Measurements from ENCODE around the gene MARK1. TPM values are rescaled to one million over a fixed set of nuclear protein-coding genes. Genes with fewer than 3 reads are reported as not detected.

MARK1 gene
- total RNA-seq, 1 donor from 2014 or later, result 5.7 TPM

- Mint-ChIP-seq H3K9me3 (peaks cover 11% of the 10 kb centered on the region), H3K27me3 (no peaks in the 10 kb centered on the region), H3K4me1 (no peaks in the 10 kb centered on the region), H3K27ac (no peak overlapping the region), H3K4me3 (no peak overlapping the region), H3K36me3 (ENCODE audit: low read depth) (peaks cover 3% of the 10 kb centered on the region)
- no peak for DNase-seq
- ATAC-seq (ENCODE audit: low read depth), result no peak
- no peak for TF ChIP-seq CTCF (IDR thresholded peaks at IDR 0.05)
- ChIA-PET POLR2A (no interaction called here), CTCF (no interaction called here)
- intact Hi-C loops (cut with micrococcal nuclease), result no loop called here
Observed at GRCh38 chr1:220573836-220574235, 45.9 kb downstream of the MARK1 start.

- Mint-ChIP-seq H3K4me3 (no peak overlapping the region), H3K27ac (no peak overlapping the region), H3K27me3 (no peaks in the 10 kb centered on the region), H3K4me1 (no peaks in the 10 kb centered on the region), H3K36me3 (ENCODE audit: low read depth) (peaks cover 3% of the 10 kb centered on the region), H3K9me3 (peaks cover 11% of the 10 kb centered on the region)
- ChIA-PET CTCF (no interaction called here), POLR2A (no interaction called here)
- no peak for TF ChIP-seq CTCF (IDR thresholded peaks at IDR 0.05)
- no peak for DNase-seq
- intact Hi-C loops (cut with micrococcal nuclease), result no loop called here
- no peak for ATAC-seq (ENCODE audit: low read depth)
Observed at GRCh38 chr1:220575718-220576497, 48.0 kb downstream of the MARK1 start.

- Mint-ChIP-seq H3K27ac (no peak overlapping the region), H3K4me1 (no peaks in the 10 kb centered on the region), H3K36me3 (ENCODE audit: low read depth) (peaks cover 3% of the 10 kb centered on the region), H3K4me3 (no peak overlapping the region), H3K9me3 (peaks cover 10% of the 10 kb centered on the region), H3K27me3 (no peaks in the 10 kb centered on the region)
- intact Hi-C loops (cut with micrococcal nuclease), result no loop called here
- DNase-seq (no peak), ATAC-seq (ENCODE audit: low read depth) (no peak)
- POLR2A ChIA-PET, result no interaction called here
- CTCF ChIA-PET, result no interaction called here
- TF ChIP-seq CTCF (IDR thresholded peaks at IDR 0.05), result no peak
Observed at GRCh38 chr1:220577926-220578325, 50.0 kb downstream of the MARK1 start.

GRCh38 chr1:220579317-220579716 lies 51.4 kb downstream of the MARK1 start:
- CTCF ChIA-PET, result no interaction called here
- no peak for TF ChIP-seq CTCF (IDR thresholded peaks at IDR 0.05)
- H3K27me3 Mint-ChIP-seq, result no peaks in the 10 kb centered on the region
- H3K4me3 Mint-ChIP-seq, result no peak overlapping the region
- intact Hi-C loops (cut with micrococcal nuclease), result no loop called here
- DNase-seq (no peak), ATAC-seq (ENCODE audit: low read depth) (no peak)
- peaks cover 4% of the 10 kb centered on the region for H3K9me3 Mint-ChIP-seq
- no peak overlapping the region for H3K27ac Mint-ChIP-seq
- peaks cover under 1% of the 10 kb centered on the region for H3K36me3 Mint-ChIP-seq (ENCODE audit: low read depth)
- no peaks in the 10 kb centered on the region for H3K4me1 Mint-ChIP-seq
- POLR2A ChIA-PET, result no interaction called here

GRCh38 chr1:220592714-220593113 lies 64.8 kb downstream of the MARK1 start:
- Mint-ChIP-seq H3K4me1 (no peaks in the 10 kb centered on the region), H3K27me3 (no peaks in the 10 kb centered on the region), H3K27ac (no peak overlapping the region), H3K4me3 (no peak overlapping the region), H3K36me3 (ENCODE audit: low read depth) (no peaks in the 10 kb centered on the region), H3K9me3 (no peaks in the 10 kb centered on the region)
- ChIA-PET CTCF (no interaction called here), POLR2A (no interaction called here)
- ATAC-seq (ENCODE audit: low read depth), result no peak
- TF ChIP-seq CTCF (IDR thresholded peaks at IDR 0.05), result no peak
- no peak for DNase-seq
- intact Hi-C loops (cut with micrococcal nuclease), result no loop called here
